IPS DF 4.7 (cell line): ENCODE data around the gene THYN1.

Experiments used
- DNase-seq: peaks from one replicate; pipeline ENCODE4 v3.0.0-alpha.2; 2013; ENCODE audit warnings: low spot score; ENCODE audit errors: extremely low read depth

The THYN1 gene

GRCh38 chr11:134248910-134249480, 4.2 kb downstream of the THYN1 start:
- no peak for DNase-seq

- no peak for DNase-seq
Measured at GRCh38 chr11:134246678-134247077, 6.5 kb downstream of the THYN1 start.

GRCh38 chr11:134246100-134246499, 7.1 kb downstream of the THYN1 start:
- DNase-seq: no peak

- no peak for DNase-seq
Measured at GRCh38 chr11:134245434-134245833, 7.7 kb downstream of the THYN1 start.

GRCh38 chr11:134244593-134244992, 8.6 kb downstream of the THYN1 start:
- no peak for DNase-seq

GRCh38 chr11:134243913-134244312, 9.2 kb downstream of the THYN1 start:
- DNase-seq: no peak

- no peak for DNase-seq
Measured at GRCh38 chr11:134242376-134242775, 10.8 kb downstream of the THYN1 start.

GRCh38 chr11:134240592-134240991, 12.6 kb downstream of the THYN1 start:
- no peak for DNase-seq

- no peak for DNase-seq
Measured at GRCh38 chr11:134238956-134239355, 14.2 kb downstream of the THYN1 start.

- DNase-seq: no peak
Measured at GRCh38 chr11:134237557-134237922, 15.6 kb downstream of the THYN1 start.

GRCh38 chr11:134236834-134237556, 16.2 kb downstream of the THYN1 start:
- no peak for DNase-seq

GRCh38 chr11:134235399-134235798, 17.8 kb downstream of the THYN1 start:
- DNase-seq: no peak

- DNase-seq: no peak
Measured at GRCh38 chr11:134233729-134234179, 19.4 kb downstream of the THYN1 start.

- DNase-seq: no peak
Measured at GRCh38 chr11:134231958-134232659, 21.0 kb downstream of the THYN1 start.

GRCh38 chr11:134230339-134230738, 22.8 kb downstream of the THYN1 start:
- DNase-seq: no peak

- no peak for DNase-seq
Measured at GRCh38 chr11:134229126-134229790, 23.9 kb downstream of the THYN1 start.

- DNase-seq: no peak
Measured at GRCh38 chr11:134228625-134229024, 24.5 kb downstream of the THYN1 start.

GRCh38 chr11:134226806-134227325, 26.3 kb downstream of the THYN1 start:
- no peak for DNase-seq

- no peak for DNase-seq
Measured at GRCh38 chr11:134224710-134225664, 28.2 kb downstream of the THYN1 start.

GRCh38 chr11:134223836-134224709, 29.1 kb downstream of the THYN1 start, which contains the start of the genes NCAPD3 and VPS26B:
TSS of gene NCAPD3 (minus strand) at chr11:134223967. CDS start at chr11:134223926, 41 bp downstream.
TSS of gene VPS26B (plus strand) at chr11:134224671. CDS start at chr11:134225123, 452 bp downstream.
- peak; percentile 94 for DNase-seq
